ENCODE measurements around the gene MYH4. TPM values are rescaled to one million over a fixed set of nuclear protein-coding genes. Genes with fewer than 3 reads are reported as not detected.
A peak's percentile ranks its signal among the peaks of the same experiment; 100 is the strongest.

The MYH4 gene
- total and polyA plus RNA-seq, 2 of the 13 experiments (the other 11 are each of a cell fraction or from before 2014, with no cell fraction given): 0.01 to 0.02 TPM

DNA sequence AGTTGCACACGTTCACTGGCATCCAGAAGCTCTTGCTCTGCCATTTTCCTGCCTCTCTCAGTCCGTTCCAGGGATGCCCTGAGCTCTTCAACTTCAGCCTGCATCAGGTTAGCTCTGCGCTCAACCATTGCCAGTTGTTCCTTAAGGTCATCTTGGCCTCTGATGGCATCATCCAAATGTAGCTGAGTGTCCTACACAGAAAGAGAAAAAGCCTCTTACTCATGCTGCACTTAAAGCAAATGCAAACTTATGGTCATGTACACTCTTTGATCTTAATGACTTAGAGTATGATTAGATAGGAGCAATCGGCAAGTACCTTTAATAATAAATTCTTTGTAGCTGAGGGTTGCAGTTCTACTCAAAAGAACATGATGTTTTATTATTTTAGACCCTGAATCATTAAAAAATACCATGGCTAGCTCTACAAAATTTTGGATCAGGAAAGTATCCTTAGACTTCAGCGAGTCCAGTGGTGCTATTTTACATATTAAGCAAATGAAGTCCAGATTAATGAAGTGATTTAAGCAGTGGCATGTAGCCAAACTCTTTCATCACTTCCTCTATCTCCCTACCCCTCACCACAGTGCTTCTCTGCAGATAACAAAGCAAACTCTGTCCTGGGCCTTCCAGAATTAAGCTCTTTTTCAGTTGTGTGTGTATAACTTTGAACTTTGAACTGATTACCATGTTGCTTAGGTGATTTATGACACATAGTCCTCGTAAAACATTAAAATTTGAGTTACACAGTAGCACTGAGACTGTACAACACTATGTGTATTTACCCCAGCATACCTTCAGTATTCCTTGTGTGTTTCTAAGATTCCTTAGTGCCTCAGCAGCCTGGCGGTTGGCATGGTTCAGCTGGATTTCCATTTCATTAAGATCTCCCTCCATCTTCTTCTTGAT lies 22.1 kb downstream of the MYH4 start (continued):
- TF ChIP-seq, protein P1, sequence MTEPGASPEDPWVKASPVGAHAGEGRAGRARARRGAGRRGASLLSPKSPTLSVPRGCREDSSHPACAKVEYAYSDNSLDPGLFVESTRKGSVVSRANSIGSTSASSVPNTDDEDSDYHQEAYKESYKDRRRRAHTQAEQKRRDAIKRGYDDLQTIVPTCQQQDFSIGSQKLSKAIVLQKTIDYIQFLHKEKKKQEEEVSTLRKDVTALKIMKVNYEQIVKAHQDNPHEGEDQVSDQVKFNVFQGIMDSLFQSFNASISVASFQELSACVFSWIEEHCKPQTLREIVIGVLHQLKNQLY (CRISPR knock-in tag; IDR thresholded peaks at IDR 0.05): no peak
- TF ChIP-seq PLRG1 (conservative IDR thresholded peaks at IDR 0.05): no peak
- TF ChIP-seq YEATS2 (CRISPR knock-in tag; IDR thresholded peaks at IDR 0.05; ENCODE audit: borderline replicate concordance): no peak
- TF ChIP-seq TBP (CRISPR knock-in tag; IDR thresholded peaks at IDR 0.05): no peak
- TF ChIP-seq ATF7 (IDR thresholded peaks at IDR 0.05): no peak
- TF ChIP-seq ATF7 (CRISPR knock-in tag; IDR thresholded peaks at IDR 0.05): no peak
- TF ChIP-seq, protein P2, sequence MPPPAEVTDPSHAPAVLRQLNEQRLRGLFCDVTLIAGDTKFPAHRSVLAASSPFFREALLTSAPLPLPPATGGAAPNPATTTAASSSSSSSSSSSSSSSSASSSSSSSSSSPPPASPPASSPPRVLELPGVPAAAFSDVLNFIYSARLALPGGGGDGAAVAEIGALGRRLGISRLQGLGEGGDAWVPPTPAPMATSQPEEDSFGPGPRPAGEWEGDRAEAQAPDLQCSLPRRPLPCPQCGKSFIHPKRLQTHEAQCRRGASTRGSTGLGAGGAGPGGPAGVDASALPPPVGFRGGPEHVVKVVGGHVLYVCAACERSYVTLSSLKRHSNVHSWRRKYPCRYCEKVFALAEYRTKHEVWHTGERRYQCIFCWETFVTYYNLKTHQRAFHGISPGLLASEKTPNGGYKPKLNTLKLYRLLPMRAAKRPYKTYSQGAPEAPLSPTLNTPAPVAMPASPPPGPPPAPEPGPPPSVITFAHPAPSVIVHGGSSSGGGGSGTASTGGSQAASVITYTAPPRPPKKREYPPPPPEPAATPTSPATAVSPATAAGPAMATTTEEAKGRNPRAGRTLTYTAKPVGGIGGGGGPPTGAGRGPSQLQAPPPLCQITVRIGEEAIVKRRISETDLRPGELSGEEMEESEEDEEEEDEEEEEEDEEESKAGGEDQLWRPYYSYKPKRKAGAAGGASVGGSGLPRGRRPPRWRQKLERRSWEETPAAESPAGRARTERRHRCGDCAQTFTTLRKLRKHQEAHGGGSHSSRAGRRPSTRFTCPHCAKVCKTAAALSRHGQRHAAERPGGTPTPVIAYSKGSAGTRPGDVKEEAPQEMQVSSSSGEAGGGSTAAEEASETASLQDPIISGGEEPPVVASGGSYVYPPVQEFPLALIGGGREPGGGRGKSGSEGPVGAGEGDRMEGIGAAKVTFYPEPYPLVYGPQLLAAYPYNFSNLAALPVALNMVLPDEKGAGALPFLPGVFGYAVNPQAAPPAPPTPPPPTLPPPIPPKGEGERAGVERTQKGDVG (CRISPR knock-in tag; IDR thresholded peaks at IDR 0.05; ENCODE audit: borderline replicate concordance): no peak
- no peak for TF ChIP-seq BORCS8-MEF2B (CRISPR knock-in tag; IDR thresholded peaks at IDR 0.05)
- TF ChIP-seq ZNF550 (CRISPR knock-in tag; IDR thresholded peaks at IDR 0.05; ENCODE audit: borderline replicate concordance): no peak
- TF ChIP-seq NCOR1 (IDR thresholded peaks at IDR 0.05; ENCODE audit: borderline replicate concordance, low read length): peak; percentile 89; the same call in 1 of the 2 replicates
- TF ChIP-seq HNRNPL (IDR thresholded peaks at IDR 0.05; ENCODE audit: low read depth, low read length): no peak
- no peak for TF ChIP-seq SAFB2 (CRISPR knock-in tag; IDR thresholded peaks at IDR 0.05; ENCODE audit: borderline replicate concordance, low read depth)
